SHP77 (cell line): Measurements from ENCODE around the gene SPIN1.

Source experiments
- DNase-seq, 2 experiments: peaks; one replicate each; lab custom pipeline; 2025; lab: John Stamatoyannopoulos, UW

The SPIN1 gene

GRCh38 chr9:88436379-88436778 is 48.1 kb downstream of the SPIN1 start:
- DNase-seq = no peak

GRCh38 chr9:88437210-88438146 is 49.2 kb downstream of the SPIN1 start:
- no peak for DNase-seq

GRCh38 chr9:88438811-88439210 is 50.6 kb downstream of the SPIN1 start:
- no peak for DNase-seq

- no peak for DNase-seq
These were observed 53.2 kb downstream of the SPIN1 start for GRCh38 chr9:88441301-88442007.

GRCh38 chr9:88443480-88444113 is 55.4 kb downstream of the SPIN1 start:
- DNase-seq = no peak

GRCh38 chr9:88446728-88447127 is 58.5 kb downstream of the SPIN1 start:
- DNase-seq = no peak

- no peak for DNase-seq
These were observed 59.2 kb downstream of the SPIN1 start for GRCh38 chr9:88447431-88447830.

- DNase-seq = no peak
These were observed 62.9 kb downstream of the SPIN1 start for GRCh38 chr9:88451160-88451559.

- DNase-seq = no peak
These were observed 70.6 kb downstream of the SPIN1 start for GRCh38 chr9:88458716-88459465.

- DNase-seq = no peak
These were observed 72.5 kb downstream of the SPIN1 start for GRCh38 chr9:88460587-88461332.

- no peak for DNase-seq
These were observed 73.9 kb downstream of the SPIN1 start for GRCh38 chr9:88462191-88462590.

- no peak for DNase-seq
These were observed 76.6 kb downstream of the SPIN1 start for GRCh38 chr9:88464851-88465250.

GRCh38 chr9:88468226-88468625 is 80.0 kb downstream of the SPIN1 start:
- DNase-seq = no peak

- DNase-seq = no peak
These were observed 88.4 kb downstream of the SPIN1 start for GRCh38 chr9:88476491-88477271.

GRCh38 chr9:88477300-88477751 is 89.1 kb downstream of the SPIN1 start:
- no peak for DNase-seq

GRCh38 chr9:88478246-88478645 is 90.0 kb downstream of the SPIN1 start:
- no peak for DNase-seq

- DNase-seq = no peak
These were observed 93.7 kb downstream of the SPIN1 start for GRCh38 chr9:88481933-88482332.

- DNase-seq = no peak
These were observed 99.9 kb downstream of the SPIN1 start for GRCh38 chr9:88488166-88488565.

GRCh38 chr9:88494983-88495721 is 106.9 kb downstream of the SPIN1 start:
- no peak for DNase-seq

- DNase-seq = no peak
These were observed 109.0 kb downstream of the SPIN1 start for GRCh38 chr9:88497224-88497623.
